Natural killer cell (primary cell): ENCODE data around the gene BBLN. TPM values are rescaled to one million over a fixed set of nuclear protein-coding genes. Genes with fewer than 3 reads are reported as not detected.

Experiments used
- ATAC-seq, 3 donors: fragments of 150-1000 bp in 2 of 3; fragments of 200-7000 bp in 1 of 3; cut with Tn5 transposase; 1 replicate in 1 of 3; 2 replicates in 2 of 3; pipeline ENCODE4 v1.10.0; 2021; ENCODE audit warnings: mild to moderate bottlenecking in 2 of 3, moderate library complexity in 2 of 3
- DNase-seq, 2 donors: peaks; one replicate each; pipeline versions ENCODE4 v3.0.0 to v3.0.0-alpha.2; 2013 to 2021; ENCODE audit warnings: mixed read lengths in 1 of 2
- H3K27ac ChIP-seq: one replicate; pipeline ENCODE4 v1.5.1; 2013; ENCODE audit warnings: mild to moderate bottlenecking, low read length
- H3K27me3 ChIP-seq: one replicate; pipeline ENCODE4 v1.6.1; 2013; ENCODE audit warnings: low read length; ENCODE audit not compliant: control insufficient read depth, insufficient read depth
- H3K36me3 ChIP-seq: one replicate; pipeline ENCODE4 v1.6.1; 2013; ENCODE audit warnings: low read length; ENCODE audit not compliant: control insufficient read depth, insufficient read depth
- H3K4me1 ChIP-seq: one replicate; pipeline ENCODE4 v1.6.1; 2013; ENCODE audit warnings: low read length; ENCODE audit not compliant: control insufficient read depth, insufficient read depth
- H3K4me3 ChIP-seq: one replicate; pipeline ENCODE4 v1.5.1; 2013; ENCODE audit warnings: low read length
- H3K9me3 ChIP-seq: one replicate; pipeline ENCODE4 v1.6.1; 2013; ENCODE audit warnings: low read length; ENCODE audit not compliant: control insufficient read depth, insufficient read depth
- H3K27ac Mint-ChIP-seq, 2 donors: one replicate each; pipeline ENCODE4 v1.8.0; 2022; ENCODE audit warnings: mild to moderate bottlenecking in 2 of 2, mixed read lengths in 2 of 2, moderate library complexity in 1 of 2
- H3K27me3 Mint-ChIP-seq, 2 donors: one replicate each; pipeline ENCODE4 v1.8.0; 2022; ENCODE audit warnings: low read depth in 2 of 2, mixed read lengths in 2 of 2
- H3K36me3 Mint-ChIP-seq: one replicate; pipeline ENCODE4 v1.8.0; 2022; ENCODE audit warnings: mixed read lengths
- H3K4me1 Mint-ChIP-seq, 2 donors: one replicate each; pipeline ENCODE4 v1.8.0; 2022; ENCODE audit warnings: mixed read lengths in 2 of 2
- H3K4me3 Mint-ChIP-seq: one replicate; pipeline ENCODE4 v1.8.0; 2022; ENCODE audit warnings: mild to moderate bottlenecking, moderate library complexity, mixed read lengths
- H3K9me3 Mint-ChIP-seq, 2 donors: one replicate each; pipeline ENCODE4 v1.8.0; 2022; ENCODE audit warnings: mixed read lengths in 2 of 2
- CTCF ChIP-seq: fragments of 200-600 bp; IDR thresholded peaks from one replicate; pipeline ENCODE4 v1.8.0; 2022; ENCODE audit warnings: antibody characterized with exemption
- WGBS: methylation state at CpG from one replicate; pipeline ENCODE4 v1.1.7; 2013; ENCODE audit warnings: missing lambda C conversion rate; ENCODE audit not compliant: insufficient coverage; 5-methylcytosine and 5-hydroxymethylcytosine counted together
- intact Hi-C: fragments of 100-400 bp; cut with micrococcal nuclease; formaldehyde crosslinking; loops from one replicate; pipeline ENCODE4 v1.14.2; 2022
- total RNA-seq, 4 donors: library from RNA; stranded (reverse); fragments of 120-200 nt in 1 of 4; gene quantifications; one replicate each; pipeline versions ENCODE4 v1.2.3 to v1.2.4, GENCODE V29; 2013 to 2022

The BBLN gene
- total RNA-seq, 3 donors from 2014 or later (not counting 1 experiment from before 2014, with no cell fraction given) = 61.8 to 74.0 (median 69.3) TPM

- intact Hi-C loops = no loop called here
- Mint-ChIP-seq H3K4me1 (no peaks in the 10 kb centered on the region), H3K27me3 (peaks cover 16 to 20% of the 10 kb centered on the region in 2 donors), H3K27ac (no peak overlapping the region), H3K4me3 (no peak overlapping the region), H3K9me3 (no peaks in the 10 kb centered on the region), H3K36me3 (no peaks in the 10 kb centered on the region)
- 86% methylated on average over 11 of the region's 12 CpGs for WGBS
- no peak overlapping the region for H3K27ac ChIP-seq
- no peaks in the 10 kb centered on the region for H3K36me3 ChIP-seq
- DNase-seq (no peak), ATAC-seq (no peak)
- no peak for TF ChIP-seq CTCF
- no peaks in the 10 kb centered on the region for H3K4me1 ChIP-seq
- no peaks in the 10 kb centered on the region for H3K27me3 ChIP-seq
- no peaks in the 10 kb centered on the region for H3K9me3 ChIP-seq
- H3K4me3 ChIP-seq = no peak overlapping the region
Observed at GRCh38 chr9:128211186-128211980, 51.3 kb downstream of the BBLN start.

- no peaks in the 10 kb centered on the region for H3K4me1 Mint-ChIP-seq
- no peak overlapping the region for H3K4me3 Mint-ChIP-seq
- H3K36me3 Mint-ChIP-seq = no peaks in the 10 kb centered on the region
- H3K9me3 Mint-ChIP-seq = no peaks in the 10 kb centered on the region
- H3K27ac Mint-ChIP-seq = no peak overlapping the region
- intact Hi-C loops = no loop called here
- ATAC-seq (no peak), DNase-seq (no peak)
- no peaks in the 10 kb centered on the region for H3K27me3 ChIP-seq
- H3K36me3 ChIP-seq = no peaks in the 10 kb centered on the region
- peaks cover 11 to 14% of the 10 kb centered on the region in 2 donors for H3K27me3 Mint-ChIP-seq
- no peak for TF ChIP-seq CTCF
- no peaks in the 10 kb centered on the region for H3K9me3 ChIP-seq
- WGBS = 89% methylated on average over 2 of the region's 2 CpGs
- no peak overlapping the region for H3K4me3 ChIP-seq
- H3K27ac ChIP-seq = no peak overlapping the region
- H3K4me1 ChIP-seq = no peaks in the 10 kb centered on the region
Observed at GRCh38 chr9:128211981-128212281, 51.9 kb downstream of the BBLN start.

Other genes with a start within 250 kb of the BBLN start
- 10 to 100 TPM; 18.8 to 33.0 (median 20.4) TPM for gene ST6GALNAC4, start 243.2 kb upstream of the BBLN start, total RNA-seq
- gene PIP5KL1, start 229.5 kb upstream of the BBLN start, total RNA-seq = 1 to 10 TPM in 1 of 3 donors, under 1 TPM in 2; 0.52 to 1.4 (median 0.97) TPM
- gene DPM2, start 222.4 kb upstream of the BBLN start, total RNA-seq = 10 to 100 TPM; 22.9 to 31.4 (median 24.1) TPM
- 10 to 100 TPM; 10.3 to 36.0 (median 28.2) TPM for gene EEIG1, start 179.3 kb upstream of the BBLN start, total RNA-seq
- 10 to 100 TPM; 11.9 to 12.6 (median 12.1) TPM for gene NAIF1, start 92.9 kb upstream of the BBLN start, total RNA-seq
- 10 to 100 TPM; 16.8 to 19.1 (median 18.9) TPM for gene SLC25A25, start 92.0 kb upstream of the BBLN start, total RNA-seq
- gene PTGES2, start 32.5 kb upstream of the BBLN start, total RNA-seq = 10 to 100 TPM; 43.4 to 57.0 (median 53.3) TPM
- gene LCN2, start 10.8 kb upstream of the BBLN start, total RNA-seq = under 1 TPM in 2 of 3 donors, not detected in 1; 0.82 to 0.99 TPM
- 100 to 1,000 TPM; 152 to 165 (median 159) TPM for gene CIZ1, start 31.3 kb downstream of the BBLN start, total RNA-seq
- 1 to 10 TPM; 1.4 to 8.1 (median 2.6) TPM for gene DNM1, start 43.1 kb downstream of the BBLN start, total RNA-seq
- 100 to 1,000 TPM in 1 of 3 donors, 10 to 100 TPM in 2; 78.0 to 101 (median 90.9) TPM for gene GOLGA2, start 115.7 kb downstream of the BBLN start, total RNA-seq
- gene SWI5, start 116.0 kb downstream of the BBLN start, total RNA-seq = 1 to 10 TPM; 6.3 to 9.3 (median 8.4) TPM
- gene TRUB2, start 162.2 kb downstream of the BBLN start, total RNA-seq = 10 to 100 TPM in 2 of 3 donors, 1 to 10 TPM in 1; 8.8 to 12.0 (median 11.3) TPM
- 10 to 100 TPM; 28.2 to 34.5 (median 30.4) TPM for gene COQ4, start 162.6 kb downstream of the BBLN start, total RNA-seq
- gene SLC27A4, start 180.3 kb downstream of the BBLN start, total RNA-seq = 10 to 100 TPM in 2 of 3 donors, 1 to 10 TPM in 1; 7.7 to 12.3 (median 11.2) TPM
- 10 to 100 TPM; 39.4 to 47.8 (median 46.7) TPM for gene URM1, start 211.1 kb downstream of the BBLN start, total RNA-seq